HepG2 (cell line): ENCODE measurements around the gene ALS2. TPM values are rescaled to one million over a fixed set of nuclear protein-coding genes. Genes with fewer than 3 reads are reported as not detected.

Source experiments
- BCL6 ChIP-seq: IDR thresholded peaks from 2 replicates; pipeline ENCODE4 v1.6.1; 2016; ENCODE audit warnings: missing genetic modification reagents, missing compliant biosample characterization
- HDAC2 ChIP-seq: sonication (generic); formaldehyde crosslinking; IDR thresholded peaks from 2 replicates; pipeline ENCODE4 v1.4.0; 2020; ENCODE audit warnings: missing genetic modification reagents
- HMG20B ChIP-seq: conservative IDR thresholded peaks from 2 replicates; pipeline ENCODE4 v1.6.1; 2016; ENCODE audit warnings: missing genetic modification reagents, missing compliant biosample characterization
- LCORL ChIP-seq, 2 experiments: fragments of 450-650 bp in 1 of 2; sonication (generic) in 1 of 2; formaldehyde crosslinking in 1 of 2; IDR thresholded peaks; 2 replicates each; pipeline versions ENCODE4 v1.5.0 to v1.6.1; 2017 to 2020; ENCODE audit warnings: antibody characterized with exemption in 1 of 2, missing genetic modification reagents in 1 of 2
- MLX ChIP-seq: IDR thresholded peaks from 2 replicates; pipeline ENCODE4 v1.6.1; 2016
- PITX1 ChIP-seq: sonication (generic); formaldehyde crosslinking; IDR thresholded peaks from 2 replicates; pipeline ENCODE4 v1.5.1; 2020; ENCODE audit warnings: mild to moderate bottlenecking, missing genetic modification reagents
- SMARCE1 ChIP-seq: fragments of 450-650 bp; IDR thresholded peaks from 2 replicates; pipeline ENCODE4 v1.6.1; 2017; ENCODE audit warnings: borderline replicate concordance
- SNAPC2 ChIP-seq: sonication (generic); formaldehyde crosslinking; IDR thresholded peaks from 2 replicates; pipeline ENCODE4 v1.8.1; 2022; ENCODE audit warnings: mild to moderate bottlenecking, missing genetic modification reagents
- SOX13 ChIP-seq, 3 experiments: fragments of 450-650 bp in 1 of 3; sonication (generic) in 1 of 3; formaldehyde crosslinking in 1 of 3; IDR thresholded peaks in 2 of 3; conservative IDR thresholded peaks in 1 of 3; 2 replicates each; pipeline versions ENCODE4 v1.5.0 to v1.6.1; 2016 to 2020; ENCODE audit warnings: antibody characterized with exemption in 1 of 3, mild to moderate bottlenecking in 1 of 3, missing compliant biosample characterization in 1 of 3, missing genetic modification reagents in 1 of 3, moderate library complexity in 1 of 3
- TCF12 ChIP-seq, 2 experiments: fragments of 450-650 bp in 1 of 2; sonication (generic) in 1 of 2; formaldehyde crosslinking in 1 of 2; IDR thresholded peaks; 2 replicates each; pipeline versions ENCODE4 v1.6.1 to v1.8.0; 2017 to 2022; ENCODE audit warnings: antibody characterized with exemption in 1 of 2, mild to moderate bottlenecking in 1 of 2, missing genetic modification reagents in 1 of 2, moderate library complexity in 1 of 2
- ZMYM2 ChIP-seq: sonication (generic); formaldehyde crosslinking; IDR thresholded peaks from 2 replicates; pipeline ENCODE4 v1.8.0; 2022; ENCODE audit warnings: mild to moderate bottlenecking, missing genetic modification reagents
- ZNF101 ChIP-seq: sonication (generic); formaldehyde crosslinking; IDR thresholded peaks from 2 replicates; pipeline ENCODE4 v1.4.0; 2020; ENCODE audit warnings: mild to moderate bottlenecking, low read depth, missing genetic modification reagents, borderline replicate concordance
- ZNF496 ChIP-seq: sonication (generic); formaldehyde crosslinking; IDR thresholded peaks from 2 replicates; pipeline ENCODE4 v1.8.1; 2023; ENCODE audit warnings: mild to moderate bottlenecking, moderate library complexity, missing genetic modification reagents; ENCODE audit not compliant: insufficient replicate concordance
- ZNF501 ChIP-seq: sonication (generic); formaldehyde crosslinking; IDR thresholded peaks from 2 replicates; pipeline ENCODE4 v1.5.1; 2020; ENCODE audit warnings: mild to moderate bottlenecking, moderate library complexity, missing genetic modification reagents
- ZNF503 ChIP-seq: sonication (generic); formaldehyde crosslinking; IDR thresholded peaks from 2 replicates; pipeline ENCODE4 v1.4.0; 2020; ENCODE audit warnings: missing genetic modification reagents
- ZNF589 ChIP-seq: sonication (generic); formaldehyde crosslinking; conservative IDR thresholded peaks from 2 replicates; pipeline ENCODE4 v1.8.0; 2022; ENCODE audit warnings: mild to moderate bottlenecking, moderate library complexity, missing genetic modification reagents
- ZNF7 ChIP-seq: IDR thresholded peaks from 2 replicates; pipeline ENCODE4 v1.6.1; 2016; ENCODE audit warnings: missing biosample characterization, missing genetic modification reagents
- ZNF883 ChIP-seq: sonication (generic); formaldehyde crosslinking; IDR thresholded peaks from 2 replicates; pipeline ENCODE4 v1.5.1; 2020; ENCODE audit warnings: mild to moderate bottlenecking, missing genetic modification reagents; ENCODE audit errors: not compliant biosample characterization
- polyA plus RNA-seq, 8 experiments: library from polyadenylated mRNA; depleted of rRNA in 3 of 8; stranded (reverse) in 7 of 8; unstranded in 1 of 8; fragments of >200 nt; fragmentation: Illumina TruSeq in 4 of 8; extraction: Trizol in 4 of 8; gene quantifications; 2 replicates each; pipeline versions ENCODE4 v1.2.1 to v1.2.3, GENCODE V29; 2011 to 2016; ENCODE audit warnings: low read depth in 4 of 8, missing spikeins in 1 of 8, mixed read lengths in 1 of 8; ENCODE audit not compliant: insufficient read depth in 1 of 8
- total RNA-seq, 5 experiments: library from RNA; depleted of rRNA; stranded (reverse); fragments of >200 nt; fragmentation: Illumina TruSeq; extraction: Trizol; gene quantifications; 2 replicates each; pipeline ENCODE4 v1.2.3, GENCODE V29; 2016; ENCODE audit warnings: low read depth in 1 of 5
- TF ChIP-seq, protein P1 (sequence below): sonication (generic); formaldehyde crosslinking; IDR thresholded peaks from 2 replicates; pipeline ENCODE4 v1.5.1; 2020; ENCODE audit warnings: mild to moderate bottlenecking, missing genetic modification reagents, borderline replicate concordance
- TF ChIP-seq, protein P2 (sequence below): sonication (generic); formaldehyde crosslinking; IDR thresholded peaks from 2 replicates; pipeline ENCODE4 v1.9.0; 2022; ENCODE audit warnings: missing genetic modification reagents, mild to moderate bottlenecking, borderline replicate concordance
- TF ChIP-seq, protein P3 (sequence below): sonication (generic); formaldehyde crosslinking; IDR thresholded peaks from 2 replicates; pipeline ENCODE4 v1.4.0; 2020; ENCODE audit warnings: missing genetic modification reagents; ENCODE audit errors: not compliant biosample characterization

ALS2 gene
- total and polyA plus RNA-seq, 2 of the 13 experiments (the other 11 are each of a cell fraction or from before 2014, with no cell fraction given) = 12.7 to 19.3 TPM

GRCh38 chr2:201754717-201755415, 25.9 kb downstream of the ALS2 start (continued):
- TF ChIP-seq ZNF503 (peak; percentile 46; the same call in 1 of the 2 replicates), SOX13 (IDR thresholded peaks at IDR 0.05) (no peak), SOX13 (CRISPR knock-in tag; conservative IDR thresholded peaks at IDR 0.05 in 1 of 2, IDR thresholded peaks at IDR 0.05 in 1 of 2) (peak in 1 of 2 experiments; percentile 34; a peak in 1 of 4 replicates), ZNF501 (CRISPR knock-in tag) (0 out of 2 replicates have a peak, but pooled peaks have one; percentile 33), TCF12 (IDR thresholded peaks at IDR 0.05) (no peak), TCF12 (CRISPR knock-in tag; IDR thresholded peaks at IDR 0.05) (no peak), SMARCE1 (no peak), ZNF101 (CRISPR knock-in tag) (no peak), ZNF7 (CRISPR knock-in tag) (no peak), ZNF589 (CRISPR knock-in tag) (no peak), ZMYM2 (CRISPR knock-in tag) (no peak), LCORL (IDR thresholded peaks at IDR 0.05) (no peak), LCORL (CRISPR knock-in tag; IDR thresholded peaks at IDR 0.05) (0 out of 2 replicates have a peak, but pooled peaks have one; percentile 46), MLX (CRISPR knock-in tag) (no peak), ZNF496 (CRISPR knock-in tag) (no peak), ZNF883 (CRISPR knock-in tag) (no peak), HMG20B (peak; percentile 92), PITX1 (CRISPR knock-in tag) (peak; percentile 72), HDAC2 (CRISPR knock-in tag) (peak; percentile 55; the same call in 1 of the 2 replicates), BCL6 (CRISPR knock-in tag) (peak; percentile 30; the same call in 1 of the 2 replicates), SNAPC2 (CRISPR knock-in tag) (0 out of 2 replicates have a peak, but pooled peaks have one; percentile 39)
- TF ChIP-seq, protein P1, sequence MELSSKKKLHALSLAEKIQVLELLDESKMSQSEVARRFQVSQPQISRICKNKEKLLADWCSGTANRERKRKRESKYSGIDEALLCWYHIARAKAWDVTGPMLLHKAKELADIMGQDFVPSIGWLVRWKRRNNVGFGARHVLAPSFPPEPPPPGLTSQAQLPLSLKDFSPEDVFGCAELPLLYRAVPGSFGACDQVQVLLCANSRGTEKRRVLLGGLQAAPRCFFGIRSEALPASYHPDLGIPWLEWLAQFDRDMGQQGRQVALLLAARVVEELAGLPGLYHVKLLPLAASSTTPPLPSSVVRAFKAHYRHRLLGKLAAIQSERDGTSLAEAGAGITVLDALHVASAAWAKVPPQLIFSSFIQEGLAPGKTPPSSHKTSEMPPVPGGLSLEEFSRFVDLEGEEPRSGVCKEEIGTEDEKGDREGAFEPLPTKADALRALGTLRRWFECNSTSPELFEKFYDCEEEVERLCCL (CRISPR knock-in tag) = no peak
- TF ChIP-seq, protein P2, sequence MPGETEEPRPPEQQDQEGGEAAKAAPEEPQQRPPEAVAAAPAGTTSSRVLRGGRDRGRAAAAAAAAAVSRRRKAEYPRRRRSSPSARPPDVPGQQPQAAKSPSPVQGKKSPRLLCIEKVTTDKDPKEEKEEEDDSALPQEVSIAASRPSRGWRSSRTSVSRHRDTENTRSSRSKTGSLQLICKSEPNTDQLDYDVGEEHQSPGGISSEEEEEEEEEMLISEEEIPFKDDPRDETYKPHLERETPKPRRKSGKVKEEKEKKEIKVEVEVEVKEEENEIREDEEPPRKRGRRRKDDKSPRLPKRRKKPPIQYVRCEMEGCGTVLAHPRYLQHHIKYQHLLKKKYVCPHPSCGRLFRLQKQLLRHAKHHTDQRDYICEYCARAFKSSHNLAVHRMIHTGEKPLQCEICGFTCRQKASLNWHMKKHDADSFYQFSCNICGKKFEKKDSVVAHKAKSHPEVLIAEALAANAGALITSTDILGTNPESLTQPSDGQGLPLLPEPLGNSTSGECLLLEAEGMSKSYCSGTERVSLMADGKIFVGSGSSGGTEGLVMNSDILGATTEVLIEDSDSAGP = no peak
- TF ChIP-seq, protein P3, sequence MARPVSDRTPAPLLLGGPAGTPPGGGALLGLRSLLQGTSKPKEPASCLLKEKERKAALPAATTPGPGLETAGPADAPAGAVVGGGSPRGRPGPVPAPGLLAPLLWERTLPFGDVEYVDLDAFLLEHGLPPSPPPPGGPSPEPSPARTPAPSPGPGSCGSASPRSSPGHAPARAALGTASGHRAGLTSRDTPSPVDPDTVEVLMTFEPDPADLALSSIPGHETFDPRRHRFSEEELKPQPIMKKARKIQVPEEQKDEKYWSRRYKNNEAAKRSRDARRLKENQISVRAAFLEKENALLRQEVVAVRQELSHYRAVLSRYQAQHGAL (CRISPR knock-in tag) = no peak
